CD4-positive, alpha-beta T cell (primary cell): ENCODE measurements around the gene CERCAM. TPM values are rescaled to one million over a fixed set of nuclear protein-coding genes. Genes with fewer than 3 reads are reported as not detected.
A peak's percentile ranks its signal among the peaks of the same experiment; 100 is the strongest.
"Not testable (repeated sequence)": the region's sequence is repeated elsewhere in the genome, so short reads cannot be mapped to it uniquely, and the experiment has no call there.

ENCODE experiments used
- ATAC-seq: fragments of 200-7000 bp; cut with Tn5 transposase; one replicate; pipeline ENCODE4 v1.10.0; 2022; ENCODE audit warnings: mild to moderate bottlenecking; ENCODE audit not compliant: poor library complexity
- CTCF ChIA-PET: fragments of 350-600 bp; sonication (Branson Sonifier 250); formaldehyde crosslinking; loops from one replicate; lab custom pipeline; 2021; ENCODE audit warnings: antibody characterized with exemption, inconsistent platforms; lab: Charles Lee
- POLR2A ChIA-PET: fragments of 350-600 bp; sonication (Branson Sonifier 250); formaldehyde crosslinking; loops from one replicate; lab custom pipeline; 2021; ENCODE audit warnings: antibody characterized with exemption, inconsistent platforms; lab: Charles Lee
- DNase-seq, 14 experiments: peaks; one replicate each; pipeline ENCODE4 v3.0.0-alpha.2; 2013 to 2020; ENCODE audit warnings: mixed read lengths in 2 of 14
- H3K27ac ChIP-seq, 2 donors: one replicate each; pipeline versions ENCODE4 v1.5.1 to v1.7.0; 2013; ENCODE audit warnings: low read length in 2 of 2, low read depth in 1 of 2, mild to moderate bottlenecking in 1 of 2
- H3K27me3 ChIP-seq, 2 experiments: 1 replicate in 1 of 2; 2 replicates in 1 of 2; pipeline versions ENCODE4 v1.6.1 to v1.7.0; 2013; ENCODE audit warnings: low read length in 2 of 2, control low read depth in 1 of 2, mild to moderate bottlenecking in 1 of 2, moderate library complexity in 1 of 2; ENCODE audit not compliant: insufficient read depth in 2 of 2, control insufficient read depth in 1 of 2
- H3K36me3 ChIP-seq: one replicate; pipeline ENCODE4 v1.6.1; 2013; ENCODE audit warnings: low read length, control low read depth; ENCODE audit not compliant: insufficient read depth
- H3K4me1 ChIP-seq: one replicate; pipeline ENCODE4 v1.6.1; 2013; ENCODE audit warnings: low read length, control low read depth; ENCODE audit not compliant: insufficient read depth
- H3K4me3 ChIP-seq: one replicate; pipeline ENCODE4 v1.5.1; 2013; ENCODE audit warnings: mild to moderate bottlenecking, low read length, moderate library complexity
- H3K9me3 ChIP-seq, 2 experiments: 1 replicate in 1 of 2; 2 replicates in 1 of 2; pipeline versions ENCODE4 v1.6.1 to v1.7.0; 2013; ENCODE audit warnings: low read length in 2 of 2, mild to moderate bottlenecking in 2 of 2, control low read depth in 1 of 2, moderate library complexity in 1 of 2; ENCODE audit not compliant: control insufficient read depth in 1 of 2, insufficient read depth in 1 of 2
- H3K27ac Mint-ChIP-seq: one replicate; pipeline ENCODE4 v1.8.0; 2020; ENCODE audit warnings: mixed read lengths
- H3K27me3 Mint-ChIP-seq: one replicate; pipeline ENCODE4 v1.8.0; 2021; ENCODE audit warnings: mixed read lengths
- H3K36me3 Mint-ChIP-seq: one replicate; pipeline ENCODE4 v1.8.0; 2021; ENCODE audit warnings: low read depth, mixed read lengths
- H3K4me1 Mint-ChIP-seq: one replicate; pipeline ENCODE4 v1.8.0; 2021; ENCODE audit warnings: low read depth, mixed read lengths
- H3K4me3 Mint-ChIP-seq: one replicate; pipeline ENCODE4 v1.8.0; 2020; ENCODE audit warnings: mild to moderate bottlenecking, mixed read lengths
- H3K9me3 Mint-ChIP-seq: one replicate; pipeline ENCODE4 v1.8.0; 2020; ENCODE audit warnings: mixed read lengths
- intact Hi-C, 2 experiments: fragments of 100-400 bp; cut with DNase I in 1 of 2; cut with micrococcal nuclease in 1 of 2; formaldehyde crosslinking; loops; one replicate each; pipeline versions ENCODE4 v1.15.1 to v1.9.0; 2023 to 2025; cut with DNase I, micrococcal nuclease
- total RNA-seq, 174 experiments: library from RNA in 2 of 174; stranded (reverse) in 2 of 174; gene quantifications; one replicate each; pipeline ENCODE4 v1.2.3 and lab custom pipeline; 2021 to 2026
- TF ChIP-seq, protein P1 (sequence below): fragments of 200-600 bp; IDR thresholded peaks from one replicate; pipeline ENCODE4 v1.8.0; 2022; ENCODE audit warnings: antibody characterized with exemption, mild to moderate bottlenecking

The CERCAM gene
- total RNA-seq, 2 experiments from 2014 or later = 0.30 to 0.31 TPM

DNA sequence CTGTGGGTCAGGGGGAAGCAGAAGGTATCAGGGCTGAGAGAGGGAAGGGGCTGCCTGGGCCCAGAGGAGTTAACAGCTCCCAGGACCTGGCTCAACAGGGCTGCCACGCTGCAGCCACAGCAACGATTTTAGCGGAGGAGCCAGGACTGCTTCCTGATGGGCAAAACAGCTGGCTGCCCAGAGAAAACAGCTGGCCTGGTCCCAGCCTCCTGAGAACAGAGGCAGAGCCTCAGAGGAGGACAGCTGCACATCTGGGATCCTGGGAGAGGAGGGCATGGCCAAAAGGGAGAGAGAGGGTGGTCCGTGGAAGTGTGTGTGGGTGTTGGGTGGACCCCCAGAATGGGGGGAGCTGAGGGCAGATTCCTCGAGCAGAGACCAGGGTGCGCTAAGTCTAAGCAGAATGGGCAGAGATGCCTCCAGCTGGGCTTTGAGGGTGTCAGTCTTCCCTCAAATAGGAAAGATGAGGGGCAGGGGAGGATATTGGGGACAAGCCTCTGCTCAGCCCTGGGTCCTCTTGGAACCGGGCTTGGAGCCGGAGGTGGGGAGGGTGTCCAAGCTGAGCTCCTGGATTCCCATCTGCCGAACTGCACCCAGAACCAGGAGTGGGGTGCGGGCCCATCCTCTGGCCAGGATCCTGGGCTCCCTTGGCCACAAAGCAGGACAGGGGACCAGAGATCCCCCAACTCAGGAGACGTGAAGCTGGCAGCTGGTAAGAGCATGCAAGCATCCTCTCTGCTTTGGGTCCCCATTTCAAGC, 9.1 kb upstream of the CERCAM start:
- POLR2A ChIA-PET = no interaction called here
- intact Hi-C loops = loop anchor here (1.0 to 2.0 kb wide), 3 partner anchors 49 to 117 kb away; no protein-coding TSS in a partner anchor
- DNase-seq (no peak), ATAC-seq (no peak)
- H3K27me3 ChIP-seq = peaks cover 38 to 48% of the 10 kb centered on the region in 2 experiments
- TF ChIP-seq, protein P1, sequence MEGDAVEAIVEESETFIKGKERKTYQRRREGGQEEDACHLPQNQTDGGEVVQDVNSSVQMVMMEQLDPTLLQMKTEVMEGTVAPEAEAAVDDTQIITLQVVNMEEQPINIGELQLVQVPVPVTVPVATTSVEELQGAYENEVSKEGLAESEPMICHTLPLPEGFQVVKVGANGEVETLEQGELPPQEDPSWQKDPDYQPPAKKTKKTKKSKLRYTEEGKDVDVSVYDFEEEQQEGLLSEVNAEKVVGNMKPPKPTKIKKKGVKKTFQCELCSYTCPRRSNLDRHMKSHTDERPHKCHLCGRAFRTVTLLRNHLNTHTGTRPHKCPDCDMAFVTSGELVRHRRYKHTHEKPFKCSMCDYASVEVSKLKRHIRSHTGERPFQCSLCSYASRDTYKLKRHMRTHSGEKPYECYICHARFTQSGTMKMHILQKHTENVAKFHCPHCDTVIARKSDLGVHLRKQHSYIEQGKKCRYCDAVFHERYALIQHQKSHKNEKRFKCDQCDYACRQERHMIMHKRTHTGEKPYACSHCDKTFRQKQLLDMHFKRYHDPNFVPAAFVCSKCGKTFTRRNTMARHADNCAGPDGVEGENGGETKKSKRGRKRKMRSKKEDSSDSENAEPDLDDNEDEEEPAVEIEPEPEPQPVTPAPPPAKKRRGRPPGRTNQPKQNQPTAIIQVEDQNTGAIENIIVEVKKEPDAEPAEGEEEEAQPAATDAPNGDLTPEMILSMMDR = no peak
- Mint-ChIP-seq H3K36me3 (no peaks in the 10 kb centered on the region), H3K4me1 (no peaks in the 10 kb centered on the region), H3K27me3 (peaks cover 70% of the 10 kb centered on the region), H3K9me3 (no peaks in the 10 kb centered on the region), H3K4me3 (no peak overlapping the region), H3K27ac (no peak overlapping the region)
- H3K36me3 ChIP-seq = no peaks in the 10 kb centered on the region
- CTCF ChIA-PET = interaction anchor here (0.9 to 2.5 kb wide), 4 partner anchors 8 to 116 kb away, joined by 4 to 20 read pairs (median 4); no protein-coding TSS in a partner anchor
- no peak overlapping the region for H3K27ac ChIP-seq
- no peak overlapping the region for H3K4me3 ChIP-seq
- H3K4me1 ChIP-seq = no peaks in the 10 kb centered on the region
- peaks cover 0 to 6% of the 10 kb centered on the region in 2 experiments for H3K9me3 ChIP-seq

DNA sequence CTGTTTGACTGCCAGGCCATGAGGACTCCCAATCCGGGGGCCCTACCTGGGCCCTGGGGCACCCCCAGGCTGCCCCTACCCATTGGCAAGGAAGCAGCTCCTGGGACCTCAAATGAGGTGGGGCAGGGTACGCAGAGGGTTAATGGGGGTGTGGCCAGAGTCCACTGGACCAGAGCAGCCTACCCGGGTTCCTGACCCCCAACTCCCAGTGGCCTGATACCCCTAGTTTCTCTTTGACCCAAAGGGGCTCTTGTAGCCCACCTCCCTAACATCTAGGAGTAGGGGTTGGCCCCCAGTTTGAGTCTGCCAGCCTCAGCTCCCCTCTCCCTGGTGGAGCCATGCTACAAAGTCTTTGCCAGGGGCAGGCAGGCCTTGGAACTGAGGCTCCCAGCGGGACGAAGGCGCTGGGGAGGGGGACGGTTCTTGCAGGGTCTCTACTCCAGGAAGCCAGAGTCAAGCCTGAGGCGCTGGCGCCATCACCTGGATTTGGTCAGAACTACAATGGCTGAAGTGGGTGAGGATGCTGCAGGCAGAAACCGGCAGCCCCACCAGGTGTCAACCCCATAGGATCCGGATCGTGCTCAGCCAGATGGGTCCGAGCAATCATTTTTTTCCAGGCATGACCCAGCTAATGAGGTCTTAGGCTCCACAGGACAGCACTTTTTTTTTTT, 8.4 kb upstream of the CERCAM start:
- ChIA-PET POLR2A (no interaction called here), CTCF (interaction anchor here (0.9 to 2.5 kb wide), 4 partner anchors 8 to 117 kb away, joined by 4 to 20 read pairs (median 4); no protein-coding TSS in a partner anchor)
- intact Hi-C loops = loop anchor here (1.0 to 2.0 kb wide), 3 partner anchors 49 to 117 kb away; no protein-coding TSS in a partner anchor
- H3K27ac ChIP-seq = no peak overlapping the region
- TF ChIP-seq, protein P1 = no peak
- H3K36me3 Mint-ChIP-seq = no peaks in the 10 kb centered on the region
- no peaks in the 10 kb centered on the region for H3K4me1 ChIP-seq
- DNase-seq (peak; percentile 19 to 66 (median 39)), ATAC-seq (peak; percentile 79)
- H3K27me3 ChIP-seq = peaks cover 38 to 53% of the 10 kb centered on the region in 2 experiments
- H3K9me3 ChIP-seq = peaks cover 0 to 6% of the 10 kb centered on the region in 2 experiments
- no peak overlapping the region for H3K4me3 ChIP-seq
- H3K9me3 Mint-ChIP-seq = no peaks in the 10 kb centered on the region
- H3K27ac Mint-ChIP-seq = no peak overlapping the region
- H3K36me3 ChIP-seq = no peaks in the 10 kb centered on the region
- no peak overlapping the region for H3K4me3 Mint-ChIP-seq
- H3K4me1 Mint-ChIP-seq = no peaks in the 10 kb centered on the region
- H3K27me3 Mint-ChIP-seq = peaks cover 66% of the 10 kb centered on the region

DNA sequence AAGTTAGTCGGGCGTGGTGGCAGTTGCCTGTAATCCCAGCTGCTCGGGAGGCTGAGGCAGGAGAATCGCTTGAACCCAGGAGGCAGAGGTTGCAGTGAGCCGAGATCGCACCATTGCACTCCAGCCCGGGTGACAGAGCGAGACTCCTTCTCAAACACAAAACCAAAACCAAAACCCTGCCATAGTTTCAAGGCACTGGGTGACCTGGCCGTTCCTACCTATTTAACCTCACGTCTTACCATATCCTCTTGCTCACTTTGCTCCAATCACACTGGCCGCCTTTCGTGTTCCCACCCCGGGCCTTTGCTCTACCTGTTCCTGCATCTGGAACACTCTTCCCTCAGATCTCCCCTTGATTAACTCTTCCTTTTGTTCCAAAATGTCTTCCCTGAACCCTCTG, 6.9 kb upstream of the CERCAM start:
- H3K9me3 Mint-ChIP-seq, H3K9me3 ChIP-seq, ATAC-seq, H3K4me1 Mint-ChIP-seq, H3K4me3 Mint-ChIP-seq, POLR2A ChIA-PET, DNase-seq, H3K36me3 ChIP-seq, H3K4me1 ChIP-seq, H3K4me3 ChIP-seq, H3K36me3 Mint-ChIP-seq, H3K27ac ChIP-seq, H3K27ac Mint-ChIP-seq: not testable (repeated sequence)
- intact Hi-C loops = loop anchor here (2.0 kb wide), 2 partner anchors 51 to 119 kb away; no protein-coding TSS in a partner anchor
- CTCF ChIA-PET = interaction anchor here (1.9 kb wide), 1 partner anchor 52 kb away, joined by 5 read pairs; no protein-coding TSS in a partner anchor
- H3K27me3 Mint-ChIP-seq = peaks cover 64% of the 10 kb centered on the region
- H3K27me3 ChIP-seq = peaks cover 36 to 63% of the 10 kb centered on the region in 2 experiments
